ENCODE data around the gene SIGLEC10.

DNA sequence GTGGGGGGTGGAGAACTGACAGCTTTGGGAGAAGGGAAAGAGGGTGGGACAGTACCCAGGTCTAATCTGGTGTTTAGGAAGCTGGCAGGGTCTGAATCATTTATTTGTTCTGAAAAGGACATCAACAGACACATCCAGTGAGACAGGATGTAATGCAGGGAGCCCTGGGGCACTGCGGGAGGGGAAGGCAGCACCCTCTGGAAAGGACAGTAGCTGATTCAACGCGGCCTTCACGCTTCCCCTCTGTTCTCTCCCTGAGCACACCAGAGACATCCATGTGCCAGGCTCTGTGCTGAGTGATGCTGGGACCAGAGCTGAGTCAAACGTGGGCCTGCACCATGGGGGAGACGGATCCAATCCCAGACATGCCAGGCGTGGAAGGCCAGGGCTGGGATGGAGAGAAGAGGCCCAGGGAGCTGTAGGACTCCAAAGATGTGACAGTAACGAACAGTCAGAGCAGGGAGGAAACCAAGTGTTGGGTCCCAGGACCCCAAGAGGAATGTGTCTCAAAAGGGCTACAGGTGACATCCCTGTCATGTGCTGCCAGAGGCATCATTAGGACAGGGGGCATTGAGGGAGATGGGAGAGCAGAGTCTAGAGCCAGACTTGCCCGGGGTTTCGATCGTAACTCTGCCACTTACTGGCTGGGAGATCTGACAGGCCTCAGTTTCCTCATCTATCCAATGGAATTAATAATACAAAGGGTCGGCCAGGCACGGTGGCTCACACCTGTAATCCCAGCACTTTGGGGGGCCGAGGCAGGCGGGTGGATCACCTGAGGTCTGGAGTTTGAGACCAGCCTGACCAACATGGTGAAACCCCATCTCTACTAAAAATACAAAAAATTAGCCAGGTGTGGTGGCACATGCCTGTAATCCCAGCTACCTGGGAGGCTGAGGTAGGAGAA lies 53.0 kb downstream of the SIGLEC10 start:
- TF ChIP-seq ZNF274 (IDR thresholded peaks at IDR 0.05; ENCODE audit: low read depth, low read length) (no peak), YY1 (IDR thresholded peaks at IDR 0.05; ENCODE audit: insufficient read depth, insufficient read length) (no peak), SUZ12 (IDR thresholded peaks at IDR 0.05; ENCODE audit: extremely low read depth, insufficient read depth, insufficient read length) (no peak)

Data from NT2/D1 (cell line).